Prostate gland (tissue), 2 donors: ENCODE data around the gene ABCA13.

Source experiments
- POLR2A ChIP-seq: fragments of 450-650 bp; IDR thresholded peaks from one replicate; pipeline ENCODE4 v1.6.1; 2016; ENCODE audit warnings: antibody characterized with exemption, mild to moderate bottlenecking
- POLR2AphosphoS5 ChIP-seq: sonication (generic); formaldehyde crosslinking; IDR thresholded peaks from one replicate; pipeline ENCODE4 v1.6.1; 2017; ENCODE audit warnings: antibody characterized with exemption
- TF ChIP-seq, protein P1 (sequence below), 4 experiments: fragments of 200-600 bp in 2 of 4; fragments of 450-650 bp in 2 of 4; sonication (generic) in 2 of 4; IDR thresholded peaks; 1 replicate in 3 of 4; 2 replicates in 1 of 4; pipeline ENCODE4 v1.5.1; 2016 to 2019; ENCODE audit warnings: antibody characterized with exemption in 4 of 4, mild to moderate bottlenecking in 2 of 4, moderate library complexity in 2 of 4

GRCh38 chr7:48421357-48421756, 250.1 kb downstream of the ABCA13 start:
- TF ChIP-seq, protein P1, sequence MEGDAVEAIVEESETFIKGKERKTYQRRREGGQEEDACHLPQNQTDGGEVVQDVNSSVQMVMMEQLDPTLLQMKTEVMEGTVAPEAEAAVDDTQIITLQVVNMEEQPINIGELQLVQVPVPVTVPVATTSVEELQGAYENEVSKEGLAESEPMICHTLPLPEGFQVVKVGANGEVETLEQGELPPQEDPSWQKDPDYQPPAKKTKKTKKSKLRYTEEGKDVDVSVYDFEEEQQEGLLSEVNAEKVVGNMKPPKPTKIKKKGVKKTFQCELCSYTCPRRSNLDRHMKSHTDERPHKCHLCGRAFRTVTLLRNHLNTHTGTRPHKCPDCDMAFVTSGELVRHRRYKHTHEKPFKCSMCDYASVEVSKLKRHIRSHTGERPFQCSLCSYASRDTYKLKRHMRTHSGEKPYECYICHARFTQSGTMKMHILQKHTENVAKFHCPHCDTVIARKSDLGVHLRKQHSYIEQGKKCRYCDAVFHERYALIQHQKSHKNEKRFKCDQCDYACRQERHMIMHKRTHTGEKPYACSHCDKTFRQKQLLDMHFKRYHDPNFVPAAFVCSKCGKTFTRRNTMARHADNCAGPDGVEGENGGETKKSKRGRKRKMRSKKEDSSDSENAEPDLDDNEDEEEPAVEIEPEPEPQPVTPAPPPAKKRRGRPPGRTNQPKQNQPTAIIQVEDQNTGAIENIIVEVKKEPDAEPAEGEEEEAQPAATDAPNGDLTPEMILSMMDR (IDR thresholded peaks at IDR 0.05) = no peak
- TF ChIP-seq POLR2A (no peak), POLR2AphosphoS5 (no peak)
